Right atrium auricular region (tissue), 2 donors: ENCODE results near the gene CCDC70. TPM values are rescaled to one million over a fixed set of nuclear protein-coding genes. Genes with fewer than 3 reads are reported as not detected.

Experiments used
- DNase-seq: peaks from one replicate; pipeline ENCODE4 v3.0.0-alpha.2; 2019; ENCODE audit warnings: low spot score
- H3K27ac ChIP-seq, 2 donors: fragments of 200-600 bp; sonication (generic); 1 replicate in 1 of 2; 2 replicates in 1 of 2; pipeline ENCODE4 v1.5.1; 2016 to 2019
- H3K27me3 ChIP-seq, 2 donors: fragments of 200-600 bp; sonication (generic); one replicate each; pipeline versions ENCODE4 v1.5.1 to v1.6.0; 2017 to 2019
- H3K36me3 ChIP-seq: fragments of 200-600 bp; sonication (generic); one replicate; pipeline ENCODE4 v1.5.1; 2016
- H3K4me1 ChIP-seq, 2 donors: fragments of 200-600 bp; sonication (generic); one replicate each; pipeline versions ENCODE4 v1.5.1 to v1.6.0; 2017 to 2019
- H3K4me3 ChIP-seq, 2 donors: fragments of 200-600 bp; sonication (generic); 1 replicate in 1 of 2; 2 replicates in 1 of 2; pipeline ENCODE4 v1.5.1; 2017 to 2019; ENCODE audit warnings: mild to moderate bottlenecking in 1 of 2, moderate library complexity in 1 of 2
- H3K9me3 ChIP-seq, 2 donors: fragments of 200-600 bp; sonication (generic); one replicate each; pipeline ENCODE4 v1.5.1; 2019
- total RNA-seq, 2 donors: library from RNA; depleted of rRNA; stranded (reverse); fragments of >200 nt; gene quantifications; one replicate each; pipeline ENCODE4 v1.1.0, GENCODE V29; 2016
- TF ChIP-seq, protein P1 (sequence below), 2 donors: fragments of 200-600 bp; sonication (generic); IDR thresholded peaks; one replicate each; pipeline ENCODE4 v1.5.1; 2019; ENCODE audit warnings: antibody characterized with exemption in 2 of 2

CCDC70 gene
- total RNA-seq = not detected

GRCh38 chr13:51861723-51862300 is at the start of gene CCDC70:
Gene CCDC70 (plus strand): TSS chr13:51861969. CDS start chr13:51865412, 3,443 bp downstream.
- no peaks in the 10 kb centered on the region for H3K9me3 ChIP-seq
- H3K27ac ChIP-seq = no peak within 1 kb of the TSS
- TF ChIP-seq, protein P1, sequence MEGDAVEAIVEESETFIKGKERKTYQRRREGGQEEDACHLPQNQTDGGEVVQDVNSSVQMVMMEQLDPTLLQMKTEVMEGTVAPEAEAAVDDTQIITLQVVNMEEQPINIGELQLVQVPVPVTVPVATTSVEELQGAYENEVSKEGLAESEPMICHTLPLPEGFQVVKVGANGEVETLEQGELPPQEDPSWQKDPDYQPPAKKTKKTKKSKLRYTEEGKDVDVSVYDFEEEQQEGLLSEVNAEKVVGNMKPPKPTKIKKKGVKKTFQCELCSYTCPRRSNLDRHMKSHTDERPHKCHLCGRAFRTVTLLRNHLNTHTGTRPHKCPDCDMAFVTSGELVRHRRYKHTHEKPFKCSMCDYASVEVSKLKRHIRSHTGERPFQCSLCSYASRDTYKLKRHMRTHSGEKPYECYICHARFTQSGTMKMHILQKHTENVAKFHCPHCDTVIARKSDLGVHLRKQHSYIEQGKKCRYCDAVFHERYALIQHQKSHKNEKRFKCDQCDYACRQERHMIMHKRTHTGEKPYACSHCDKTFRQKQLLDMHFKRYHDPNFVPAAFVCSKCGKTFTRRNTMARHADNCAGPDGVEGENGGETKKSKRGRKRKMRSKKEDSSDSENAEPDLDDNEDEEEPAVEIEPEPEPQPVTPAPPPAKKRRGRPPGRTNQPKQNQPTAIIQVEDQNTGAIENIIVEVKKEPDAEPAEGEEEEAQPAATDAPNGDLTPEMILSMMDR (IDR thresholded peaks at IDR 0.05) = no peak
- no peak within 1 kb of the TSS for H3K4me3 ChIP-seq
- no peaks in the 10 kb centered on the region for H3K27me3 ChIP-seq
- no peak for DNase-seq
- no peaks in the 10 kb centered on the region for H3K36me3 ChIP-seq
- H3K4me1 ChIP-seq = no peaks in the 10 kb centered on the region

DNA sequence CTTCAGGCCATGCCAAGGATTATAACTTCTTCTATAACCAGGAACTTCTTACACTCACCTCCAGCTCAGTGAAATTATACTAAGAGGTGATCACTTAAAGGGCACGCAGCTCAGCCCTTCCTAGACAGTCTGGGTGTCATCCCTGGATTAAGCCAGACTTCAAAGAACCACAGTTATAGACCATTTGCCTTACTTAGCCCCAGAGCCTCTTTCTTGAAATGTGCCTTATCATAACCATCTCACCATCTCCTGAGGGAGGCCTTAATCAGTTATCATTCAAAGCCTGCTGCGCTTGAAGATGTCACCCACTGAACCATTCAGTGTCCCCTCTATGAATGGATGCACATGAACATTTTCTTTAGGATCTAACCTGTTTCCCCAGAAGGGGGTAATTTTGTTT is 47.7 kb upstream of the CCDC70 start:
- Histone ChIP-seq H3K4me3 (no peak overlapping the region), H3K9me3 (no peaks in the 10 kb centered on the region), H3K27ac (no peak overlapping the region), H3K4me1 (peaks cover 0 to 14% of the 10 kb centered on the region in 2 donors), H3K27me3 (no peaks in the 10 kb centered on the region), H3K36me3 (no peaks in the 10 kb centered on the region)
- TF ChIP-seq, protein P1 (IDR thresholded peaks at IDR 0.05) = no peak
- no peak for DNase-seq

GRCh38 chr13:51814825-51815650 is 46.7 kb upstream of the CCDC70 start:
- peak; percentile 75 for DNase-seq
- peaks cover 0 to 19% of the 10 kb centered on the region in 2 donors for H3K4me1 ChIP-seq
- TF ChIP-seq, protein P1 (IDR thresholded peaks at IDR 0.05) = peak; percentile 82 to 88
- no peaks in the 10 kb centered on the region for H3K36me3 ChIP-seq
- H3K27ac ChIP-seq = no peak overlapping the region
- no peaks in the 10 kb centered on the region for H3K27me3 ChIP-seq
- H3K9me3 ChIP-seq = no peaks in the 10 kb centered on the region
- H3K4me3 ChIP-seq = no peak overlapping the region

DNA sequence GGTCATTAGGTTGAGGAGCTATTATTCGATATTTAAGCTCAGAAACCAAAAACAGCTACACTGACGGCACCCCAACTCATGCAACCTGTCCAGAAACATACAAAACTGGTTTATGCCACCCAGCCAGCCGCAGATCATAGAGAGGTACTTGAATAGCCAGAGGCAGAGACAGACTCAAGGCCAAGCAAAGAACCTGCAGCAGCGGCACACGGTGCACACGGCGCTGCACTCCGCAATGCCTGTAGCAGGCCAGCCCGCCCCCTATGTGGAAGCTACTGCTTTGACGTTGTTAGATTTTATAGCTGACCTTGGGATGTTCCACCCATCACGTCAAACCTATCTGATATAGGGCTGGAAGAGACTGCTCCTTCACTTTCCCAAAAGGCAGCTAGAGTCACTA is 45.9 kb upstream of the CCDC70 start:
- TF ChIP-seq, protein P1 (IDR thresholded peaks at IDR 0.05) = no peak
- Histone ChIP-seq H3K9me3 (no peaks in the 10 kb centered on the region), H3K27ac (no peak overlapping the region), H3K4me3 (no peak overlapping the region), H3K36me3 (no peaks in the 10 kb centered on the region), H3K27me3 (no peaks in the 10 kb centered on the region), H3K4me1 (peaks cover 0 to 19% of the 10 kb centered on the region in 2 donors)
- DNase-seq = no peak

DNA sequence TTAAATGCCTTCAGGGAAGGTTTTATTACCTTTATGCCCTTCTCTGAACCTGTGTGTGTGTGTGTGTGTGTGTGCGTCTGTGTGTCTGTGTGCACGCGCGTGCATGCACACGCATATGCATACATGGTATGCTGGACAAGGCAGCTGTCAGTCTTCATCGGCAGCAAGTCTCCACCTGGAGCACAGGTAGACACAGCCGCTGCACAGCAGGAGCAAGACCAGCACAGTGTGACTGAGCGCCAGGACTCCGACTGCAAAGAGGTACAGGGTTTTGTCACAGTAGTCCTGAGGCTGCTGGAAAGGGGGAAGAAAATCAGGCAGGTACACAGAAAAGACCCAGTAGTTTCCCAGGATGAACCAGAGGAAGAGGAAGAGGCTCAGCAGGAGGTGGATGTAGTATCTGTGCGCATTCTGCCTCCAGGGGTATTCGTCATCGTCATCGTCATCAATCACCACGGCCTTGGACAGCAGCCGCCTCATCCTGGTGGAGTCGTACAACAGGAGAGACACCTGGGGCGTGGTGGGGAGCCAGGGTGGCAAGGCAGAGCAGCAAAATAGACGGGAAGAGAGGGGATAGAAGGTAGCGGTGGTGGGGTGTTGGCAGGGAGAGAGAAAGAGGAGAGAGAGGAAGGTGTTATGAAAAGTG is 45.0 kb upstream of the CCDC70 start:
- H3K4me3 ChIP-seq = no peak overlapping the region
- H3K36me3 ChIP-seq = no peaks in the 10 kb centered on the region
- no peaks in the 10 kb centered on the region for H3K27me3 ChIP-seq
- DNase-seq = no peak
- peaks cover 0 to 21% of the 10 kb centered on the region in 2 donors for H3K4me1 ChIP-seq
- TF ChIP-seq, protein P1 (IDR thresholded peaks at IDR 0.05) = no peak
- no peaks in the 10 kb centered on the region for H3K9me3 ChIP-seq
- no peak overlapping the region for H3K27ac ChIP-seq
